SIG-M5 treated with dmso at 0.1 percent for 504 hours (cell line): Measurements from ENCODE around the gene NEIL3.

ENCODE experiments used
- DNase-seq: peaks from one replicate; lab custom pipeline; 2025; ENCODE audit not compliant: unreplicated experiment; lab: John Stamatoyannopoulos, UW

NEIL3 gene

GRCh38 chr4:177309522-177310371, at the start of gene NEIL3:
Gene NEIL3 (plus strand): TSS chr4:177309874. CDS start chr4:177309954, 80 bp downstream.
- peak; percentile 86 for DNase-seq

- DNase-seq: no peak
Observed at GRCh38 chr4:177263818-177264217, 45.9 kb upstream of the NEIL3 start.

- DNase-seq: no peak
Observed at GRCh38 chr4:177264788-177265422, 44.8 kb upstream of the NEIL3 start.

GRCh38 chr4:177265729-177266128, 43.9 kb upstream of the NEIL3 start:
- no peak for DNase-seq

GRCh38 chr4:177266506-177266905, 43.2 kb upstream of the NEIL3 start:
- DNase-seq: peak; percentile 2

GRCh38 chr4:177267911-177268310, 41.8 kb upstream of the NEIL3 start:
- peak; percentile 24 for DNase-seq

- no peak for DNase-seq
Observed at GRCh38 chr4:177271091-177271490, 38.6 kb upstream of the NEIL3 start.

- DNase-seq: no peak
Observed at GRCh38 chr4:177271915-177272766, 37.5 kb upstream of the NEIL3 start.

- DNase-seq: peak; percentile 25
Observed at GRCh38 chr4:177275999-177276398, 33.7 kb upstream of the NEIL3 start.

- peak; percentile 66 for DNase-seq
Observed at GRCh38 chr4:177281351-177281909, 28.2 kb upstream of the NEIL3 start.

GRCh38 chr4:177282284-177282835, 27.3 kb upstream of the NEIL3 start:
- DNase-seq: no peak

- no peak for DNase-seq
Observed at GRCh38 chr4:177283167-177283566, 26.5 kb upstream of the NEIL3 start.

- no peak for DNase-seq
Observed at GRCh38 chr4:177285953-177286352, 23.7 kb upstream of the NEIL3 start.

- DNase-seq: peak; percentile 37
Observed at GRCh38 chr4:177287255-177287654, 22.4 kb upstream of the NEIL3 start.

- no peak for DNase-seq
Observed at GRCh38 chr4:177288335-177288734, 21.3 kb upstream of the NEIL3 start.

- DNase-seq: no peak
Observed at GRCh38 chr4:177290780-177291179, 18.9 kb upstream of the NEIL3 start.

GRCh38 chr4:177292171-177292570, 17.5 kb upstream of the NEIL3 start:
- DNase-seq: no peak

GRCh38 chr4:177293208-177294033, 16.3 kb upstream of the NEIL3 start:
- peak; percentile 69 for DNase-seq

- no peak for DNase-seq
Observed at GRCh38 chr4:177297785-177298391, 11.8 kb upstream of the NEIL3 start.
